HG02623 (cell line): ENCODE results near the gene ABLIM1.

Source experiments
- ATAC-seq: cut with Tn5 transposase; IDR thresholded peaks from one replicate; pipeline ENCODE4 v1.9.1; 2021; ENCODE audit warnings: moderate library complexity; ENCODE audit not compliant: unreplicated experiment

ABLIM1 gene

DNA sequence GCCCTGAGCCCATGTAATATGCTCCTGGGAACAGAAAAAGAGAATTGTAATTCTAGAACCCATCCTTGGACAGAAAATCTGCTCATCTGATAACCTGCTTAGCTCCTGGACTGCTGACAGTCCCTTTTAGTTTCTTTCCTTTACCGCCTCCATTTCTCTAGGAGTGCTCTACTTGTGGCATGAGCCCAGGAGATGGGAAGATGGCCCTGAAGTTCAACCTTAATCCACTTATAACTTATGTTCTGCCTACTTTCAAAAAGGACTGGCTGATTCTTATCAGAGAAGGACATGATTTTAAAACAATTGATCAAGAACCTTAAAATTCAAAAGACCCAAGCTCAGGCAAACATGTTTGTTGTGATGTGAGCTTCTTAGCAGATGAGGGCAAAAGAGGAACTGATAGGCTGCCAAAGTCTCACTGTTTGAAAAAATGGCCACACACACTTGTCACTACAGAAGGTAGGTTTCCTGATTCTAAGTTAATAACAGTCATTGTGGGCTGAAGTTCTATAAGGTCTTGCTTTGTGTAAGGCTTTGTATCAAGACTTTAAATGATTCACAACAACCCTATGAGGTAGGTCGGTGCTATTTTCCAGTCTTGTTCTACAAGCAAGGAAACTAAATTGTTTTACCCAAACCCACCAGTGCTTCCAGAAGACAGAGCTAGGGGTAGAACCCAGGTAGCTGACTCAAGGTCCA is 159.5 kb downstream of the ABLIM1 start:
- ATAC-seq, result peak; percentile 48

DNA sequence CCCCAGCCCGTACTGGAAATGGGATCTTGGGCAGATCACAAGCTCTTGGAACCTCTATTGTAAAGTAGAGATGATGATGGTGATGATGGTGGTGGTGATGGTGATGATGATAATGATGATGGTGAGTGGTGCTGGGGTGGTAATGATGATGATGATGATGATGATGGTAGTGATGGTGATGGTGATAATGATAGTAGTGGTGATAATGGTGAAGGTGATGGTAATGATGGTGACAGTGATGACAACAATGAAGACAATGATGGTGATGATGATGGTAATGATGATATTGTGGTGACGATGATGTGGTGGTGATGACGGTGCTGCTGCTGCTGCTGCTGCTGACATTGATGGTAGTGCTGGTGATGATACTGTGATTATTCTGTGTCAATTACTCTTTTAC is 162.8 kb downstream of the ABLIM1 start:
- ATAC-seq, result no peak

DNA sequence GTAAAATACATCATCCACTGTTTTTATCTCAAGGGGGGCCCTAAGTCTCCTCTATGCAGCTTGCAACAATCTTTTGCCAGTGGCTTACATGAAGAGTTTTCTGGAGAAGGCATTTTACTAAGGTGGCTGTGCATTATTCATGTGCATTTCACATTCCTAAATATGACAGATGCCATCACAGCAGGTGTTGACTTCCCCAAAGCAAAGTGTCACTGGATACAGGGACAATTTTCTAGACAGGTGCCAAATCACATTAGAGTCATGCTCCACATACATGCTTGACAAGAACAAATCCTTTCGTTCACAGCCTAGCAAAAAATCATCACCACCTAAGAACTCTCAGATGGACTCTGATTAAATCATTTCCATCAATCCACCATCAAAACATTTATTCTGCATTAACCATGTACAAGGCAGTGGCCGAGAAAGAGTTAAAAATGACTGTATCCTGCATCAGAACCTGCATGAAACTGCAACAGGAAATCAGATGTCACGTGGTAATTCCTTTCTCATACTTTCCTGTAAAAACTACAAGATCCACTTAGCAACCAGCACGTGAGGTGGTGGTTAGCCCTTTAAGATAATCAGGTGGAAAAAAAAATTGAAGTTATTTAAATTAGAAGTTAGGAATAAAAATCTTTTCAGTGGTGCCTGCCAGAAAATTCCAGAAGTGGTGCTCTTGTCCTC is 165.6 kb downstream of the ABLIM1 start:
- no peak for ATAC-seq

DNA sequence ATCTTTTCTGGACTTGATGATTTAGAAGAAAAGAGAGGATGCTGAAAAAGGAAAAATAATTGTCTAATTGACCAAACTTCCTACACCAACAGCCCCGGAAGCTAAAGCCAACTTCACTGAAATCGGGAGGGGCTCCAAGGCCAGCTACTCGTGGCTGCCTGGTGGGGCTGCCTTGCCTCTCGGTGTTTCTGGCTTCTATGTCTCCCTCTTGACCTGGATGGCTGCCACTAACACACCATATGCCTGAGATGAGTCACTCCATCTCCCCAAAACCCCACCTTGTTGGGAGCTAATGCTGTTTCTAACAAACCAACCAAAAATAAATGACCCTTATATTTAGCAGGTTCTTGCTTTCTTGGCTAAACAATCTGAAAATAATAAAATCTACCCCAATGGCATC is 166.1 kb downstream of the ABLIM1 start:
- ATAC-seq, result no peak

DNA sequence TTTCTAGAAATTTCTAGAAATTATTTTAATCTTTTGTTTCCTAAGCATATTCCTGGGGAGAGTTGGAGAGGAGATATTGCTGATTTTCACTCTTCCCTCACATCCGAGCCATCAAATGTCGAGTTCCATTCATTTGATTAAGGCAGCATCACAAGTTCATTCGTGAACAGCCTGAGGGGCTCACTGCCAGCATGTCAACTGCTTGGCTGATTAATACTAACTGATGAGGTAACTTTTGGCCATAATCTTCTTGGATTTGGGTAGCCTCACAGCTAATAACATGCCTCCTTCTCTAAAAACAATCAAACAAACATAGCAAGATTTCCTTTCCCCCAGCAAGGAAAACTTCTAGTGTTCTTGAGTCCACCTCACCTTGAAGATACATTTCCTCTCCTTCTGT is 166.7 kb downstream of the ABLIM1 start:
- ATAC-seq, result no peak

DNA sequence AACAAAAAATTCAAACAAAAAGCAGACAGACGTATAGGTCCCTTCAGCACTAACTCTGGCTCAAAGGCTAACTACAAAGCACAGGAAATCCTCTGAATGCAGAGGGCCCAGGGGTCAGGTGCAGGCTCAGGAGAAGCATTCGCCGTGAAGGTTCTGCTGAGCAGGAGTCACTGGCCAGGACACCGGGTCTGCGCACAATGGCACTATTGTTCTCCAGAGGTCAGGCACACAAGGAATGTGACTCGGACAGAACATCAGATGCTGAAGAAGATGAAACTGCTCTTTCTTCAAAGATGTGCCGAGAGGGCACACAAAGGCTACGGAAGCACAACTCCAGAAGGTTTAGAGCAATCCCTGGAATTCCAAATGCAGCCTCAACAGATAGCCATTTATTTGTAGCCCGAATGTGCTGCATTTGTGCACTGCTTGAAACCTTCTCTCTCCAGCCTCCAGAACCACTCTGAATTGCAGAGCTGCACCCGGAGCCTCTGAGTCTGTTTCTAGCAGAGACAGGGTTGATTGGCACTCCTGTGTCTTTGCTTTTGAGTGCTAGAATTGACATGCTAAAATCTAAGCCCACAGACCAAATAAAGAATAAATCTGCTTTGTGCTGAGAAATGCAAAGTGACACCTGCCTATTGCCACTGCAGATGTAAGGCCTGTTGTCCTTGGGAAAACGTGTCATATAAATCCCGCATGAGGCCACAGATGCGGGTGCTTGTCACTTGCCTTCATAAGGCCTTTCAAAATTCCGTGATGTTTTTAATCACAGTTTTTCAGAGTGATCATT is 168.4 kb downstream of the ABLIM1 start:
- ATAC-seq, result no peak

DNA sequence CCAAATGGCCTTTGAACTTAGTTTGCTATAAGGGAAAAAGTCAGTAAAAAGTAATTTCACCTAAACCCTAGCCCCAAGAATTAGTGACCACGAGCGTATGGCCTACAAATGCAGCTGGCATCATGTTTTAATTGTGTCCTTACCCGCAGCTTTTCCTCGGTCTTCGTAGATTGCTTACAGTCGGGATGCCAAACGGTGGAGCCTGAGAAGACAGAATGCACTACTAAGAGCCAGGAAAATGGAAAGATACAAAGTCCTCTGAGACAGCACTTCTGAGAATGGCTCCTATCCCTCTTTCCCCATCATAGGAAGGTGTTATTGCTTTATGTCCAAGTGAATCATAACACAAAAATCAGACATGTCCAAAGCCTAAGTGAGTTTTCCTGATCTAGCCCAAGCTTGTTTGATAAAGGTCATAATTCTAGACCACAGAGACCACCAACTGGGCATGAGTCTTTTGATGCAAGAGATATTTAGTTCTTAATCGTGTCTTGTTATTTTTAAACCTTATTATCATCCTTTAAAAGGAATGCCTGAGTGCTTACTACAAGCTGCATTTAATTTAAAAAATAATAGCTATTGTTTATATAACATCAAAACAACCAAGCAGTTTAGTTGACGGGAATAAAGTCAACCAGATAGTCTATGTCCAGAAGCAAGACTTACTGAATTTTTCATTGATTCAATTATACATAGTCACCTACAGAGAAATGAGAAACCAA is 170.1 kb downstream of the ABLIM1 start:
- no peak for ATAC-seq

DNA sequence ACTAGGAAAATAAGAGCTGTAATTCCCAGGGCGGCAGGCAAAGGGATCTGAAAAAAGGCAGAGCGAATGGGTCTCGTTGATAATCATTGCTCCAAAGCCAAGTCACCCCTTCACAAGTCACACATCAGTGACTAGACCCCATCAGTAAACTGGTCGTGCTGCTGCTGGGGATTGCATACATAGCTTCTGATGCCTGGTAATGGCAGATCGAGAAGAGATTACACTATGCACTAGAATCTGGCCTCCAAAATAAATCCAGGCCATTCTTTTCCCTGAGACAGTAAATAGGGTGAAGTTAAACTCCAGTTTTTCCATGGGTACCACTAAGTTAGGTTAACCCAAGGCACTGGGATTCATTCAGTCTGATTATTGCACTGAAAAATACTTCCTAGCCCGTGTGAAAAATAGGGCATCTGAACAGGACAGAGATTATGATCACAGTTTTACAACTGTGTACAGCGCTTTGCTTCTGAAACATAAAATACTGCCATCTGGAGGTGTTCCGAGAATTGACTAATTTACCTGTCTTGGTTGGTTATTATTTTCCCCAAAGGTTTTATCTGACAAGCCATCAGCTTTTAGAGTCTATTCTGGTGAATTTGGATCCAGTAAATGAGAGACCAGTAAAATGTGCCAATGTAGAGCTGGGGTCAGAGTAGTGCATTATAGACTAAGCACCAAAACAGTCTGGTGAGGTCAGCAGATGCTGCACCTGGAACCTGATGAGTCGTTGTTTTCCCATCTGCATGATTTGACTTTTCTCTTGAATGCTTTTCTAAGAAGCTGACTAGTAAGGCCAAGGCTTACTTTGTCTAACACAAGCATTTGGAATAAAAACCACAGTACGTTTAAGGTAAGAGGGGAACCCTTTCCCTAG is 170.9 kb downstream of the ABLIM1 start:
- no peak for ATAC-seq

DNA sequence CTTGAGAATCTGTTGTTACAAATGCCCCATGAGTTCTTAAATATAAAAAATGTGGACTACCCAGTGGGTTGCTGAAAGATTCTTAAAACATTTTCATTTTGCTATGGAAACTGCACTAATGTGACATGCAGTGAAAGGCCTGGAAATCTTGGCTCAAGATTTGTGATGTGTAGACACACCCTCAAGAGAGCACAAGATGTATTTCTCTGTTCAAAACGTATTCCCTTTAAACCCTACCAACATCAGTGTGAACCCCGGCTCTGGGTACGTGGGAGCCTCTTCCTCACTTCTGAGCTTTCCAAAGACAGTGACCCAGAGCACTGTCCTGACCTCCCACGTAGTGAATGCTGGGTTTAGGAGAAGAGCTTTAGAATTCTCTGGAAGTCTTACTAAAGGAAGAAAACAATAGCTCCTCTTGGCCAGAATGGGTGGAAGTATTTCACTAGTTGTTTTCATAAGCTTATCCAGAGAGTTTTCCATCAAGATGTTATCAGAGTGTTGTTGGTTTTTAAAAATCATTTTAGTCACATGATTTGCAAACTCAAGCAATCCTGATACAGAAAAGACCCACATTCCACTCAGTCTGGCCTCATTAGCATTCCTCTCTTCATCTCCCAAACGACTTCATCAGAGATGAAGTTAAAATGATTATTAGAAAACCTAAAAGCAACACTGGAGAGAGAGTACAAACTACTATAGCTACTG is 172.2 kb downstream of the ABLIM1 start:
- ATAC-seq, result no peak

DNA sequence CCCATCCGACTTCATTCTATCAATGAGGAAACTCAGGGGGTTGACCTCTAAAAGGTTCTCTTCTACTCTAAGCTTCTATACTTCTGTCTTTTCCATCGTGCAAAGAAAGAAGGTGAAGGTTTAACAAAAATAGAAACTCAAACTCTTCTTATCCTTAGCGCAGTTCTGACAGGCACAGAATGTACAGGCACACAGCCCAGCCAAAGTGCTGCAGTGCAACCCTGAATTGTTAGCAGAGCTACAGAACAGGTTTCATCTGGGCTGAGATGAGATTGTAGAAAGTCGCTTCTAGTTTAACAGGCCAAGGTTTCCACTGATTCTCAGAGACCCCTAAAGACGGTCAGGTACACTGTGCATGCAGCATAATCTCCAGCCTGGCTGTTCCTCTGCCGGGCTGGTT is 174.5 kb downstream of the ABLIM1 start:
- no peak for ATAC-seq

DNA sequence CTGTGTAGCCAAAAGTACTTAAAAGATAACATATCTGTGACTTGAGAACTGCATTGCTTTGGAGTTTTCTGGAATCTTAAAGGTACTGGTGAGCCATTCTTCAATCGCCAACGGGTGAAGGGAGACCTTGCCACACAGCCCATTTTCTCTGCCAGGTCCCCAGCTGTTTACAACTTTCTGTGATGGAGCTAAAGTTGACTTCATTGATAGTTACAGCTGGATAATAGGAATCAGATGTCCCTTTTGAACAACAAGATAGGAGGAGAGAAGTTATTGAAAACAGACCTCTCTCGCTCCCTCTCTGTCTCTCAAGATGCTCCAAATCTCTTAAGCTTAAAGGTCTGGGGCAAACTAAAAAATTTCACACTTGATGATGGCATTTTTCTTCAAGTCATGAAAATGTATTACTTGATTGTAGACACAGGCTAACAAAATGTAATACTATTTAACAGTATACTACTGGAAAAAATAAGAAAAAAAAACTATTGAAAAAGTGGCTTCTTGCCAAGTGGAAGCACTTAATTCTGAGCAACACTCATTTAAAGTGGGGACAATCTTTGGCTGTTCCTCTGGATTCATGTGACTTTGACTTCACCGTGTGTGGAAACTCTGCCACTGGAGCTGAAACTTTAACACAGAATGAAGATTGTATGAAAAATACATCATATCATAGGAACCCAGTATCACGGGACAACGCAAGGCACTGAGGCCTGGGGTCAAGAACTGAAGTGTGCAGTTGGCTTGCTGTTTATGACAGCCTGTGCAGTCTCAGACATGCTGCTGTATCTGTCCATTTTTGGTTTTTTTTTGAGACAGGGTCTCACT is 175.4 kb downstream of the ABLIM1 start:
- ATAC-seq, result no peak

DNA sequence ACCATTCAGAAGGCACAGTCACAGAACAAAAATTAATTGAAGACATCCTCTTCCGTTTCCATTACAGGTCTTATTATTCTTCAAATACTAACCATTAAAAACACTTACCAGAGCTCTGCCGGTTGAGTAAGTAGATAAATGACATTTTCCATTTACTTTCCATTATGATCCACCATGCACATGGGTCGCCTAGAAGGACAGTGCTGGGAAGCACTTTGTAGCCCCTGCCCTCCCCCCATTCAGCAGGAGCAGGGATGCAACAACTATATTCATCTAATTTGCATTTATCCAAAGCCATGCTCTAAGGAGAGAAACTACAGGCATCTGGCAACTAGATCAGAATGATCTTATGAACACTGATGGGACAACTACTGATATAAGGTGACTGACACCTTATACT is 177.0 kb downstream of the ABLIM1 start:
- no peak for ATAC-seq

DNA sequence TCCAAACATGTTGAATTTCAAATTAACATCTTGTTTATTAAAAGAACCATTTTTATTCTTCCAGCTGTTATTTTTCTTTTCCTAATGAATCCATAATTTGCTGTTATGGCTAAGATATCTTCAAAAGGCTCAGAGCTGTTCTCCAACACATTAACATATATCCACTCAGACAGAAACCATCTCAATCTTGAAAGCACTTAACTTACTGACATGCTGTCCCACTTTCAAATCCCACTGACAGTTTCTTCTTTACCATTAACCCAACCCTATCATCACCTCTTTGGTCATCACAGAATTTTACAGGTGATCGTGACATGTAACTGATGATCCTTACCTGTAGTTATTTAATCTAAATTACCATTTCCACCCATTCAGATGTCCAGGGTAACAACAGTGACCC is 178.2 kb downstream of the ABLIM1 start:
- ATAC-seq, result no peak

DNA sequence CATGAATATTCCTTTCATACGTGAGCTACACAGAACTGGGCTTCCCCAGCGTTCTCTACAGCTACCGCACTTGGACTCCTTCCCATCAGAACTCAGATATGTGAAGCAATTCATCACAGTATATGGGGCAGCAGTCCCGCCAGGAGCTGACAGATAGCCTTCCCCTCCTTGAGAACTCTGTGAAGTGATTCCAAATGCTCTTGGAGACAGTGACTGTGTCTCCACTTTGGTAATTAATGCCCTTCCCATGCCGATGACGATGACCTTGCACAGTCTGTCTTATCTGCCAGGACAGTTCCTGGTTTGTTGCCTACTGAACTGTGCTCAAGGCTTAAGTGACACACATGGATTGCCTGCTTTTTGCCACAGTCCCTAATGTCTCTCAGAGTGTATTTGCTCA is 178.8 kb downstream of the ABLIM1 start:
- no peak for ATAC-seq

DNA sequence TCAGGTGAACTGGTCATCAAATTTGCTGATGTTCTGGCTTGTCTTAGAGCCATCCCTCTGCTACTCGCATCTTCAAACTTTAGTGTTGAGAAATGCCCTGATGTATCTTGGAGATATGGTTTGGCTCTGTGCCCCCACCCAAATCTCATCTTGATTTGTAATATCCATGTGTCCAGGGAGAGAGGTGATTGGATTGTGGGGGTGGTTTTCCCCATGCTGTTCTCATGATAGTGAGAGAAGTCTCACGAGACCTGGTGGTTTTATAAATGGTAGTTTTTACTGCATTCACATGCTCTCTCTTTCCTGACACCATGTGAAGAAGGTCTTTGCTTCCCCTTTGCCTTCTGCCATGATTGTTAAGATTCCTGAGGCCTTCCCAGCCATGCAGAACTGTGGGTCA is 179.8 kb downstream of the ABLIM1 start:
- no peak for ATAC-seq

DNA sequence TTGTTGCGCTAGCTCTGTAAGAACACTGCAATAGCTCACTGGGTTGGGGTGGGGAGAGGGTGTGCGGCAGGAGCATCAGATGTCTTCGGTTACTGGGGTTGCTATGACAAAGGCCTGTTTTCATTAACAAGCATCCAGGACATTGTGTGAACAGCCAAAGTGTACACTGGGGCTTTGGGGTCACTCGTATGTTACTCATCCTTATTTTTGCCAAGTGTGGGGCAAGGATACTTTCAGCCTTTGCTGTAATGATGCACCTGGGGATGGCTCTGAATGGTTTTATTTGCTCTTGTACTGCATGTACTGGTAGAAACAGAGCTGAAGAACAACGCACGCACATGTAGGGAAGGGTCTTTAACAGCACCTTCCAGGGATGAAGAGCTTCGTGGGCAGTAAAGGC is 180.8 kb downstream of the ABLIM1 start:
- no peak for ATAC-seq

DNA sequence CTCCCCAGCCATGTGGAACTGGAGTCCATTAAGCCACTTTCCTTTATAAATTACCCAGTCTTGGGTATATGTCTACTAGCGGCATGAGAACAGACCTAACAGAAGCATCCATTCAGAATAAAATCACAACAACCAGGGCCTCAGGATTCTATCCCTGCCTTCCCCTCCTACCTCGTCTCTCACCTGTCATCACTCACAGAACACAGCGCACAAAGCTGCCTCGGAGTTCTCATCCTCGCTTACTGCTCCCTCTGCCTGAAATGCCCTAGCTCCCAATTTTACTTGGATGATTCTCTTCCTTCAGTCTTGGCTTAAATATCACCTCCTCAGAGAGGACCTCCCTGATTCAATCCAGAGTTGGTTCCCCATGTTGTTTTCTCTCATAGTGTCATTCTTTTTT is 183.1 kb downstream of the ABLIM1 start:
- no peak for ATAC-seq

DNA sequence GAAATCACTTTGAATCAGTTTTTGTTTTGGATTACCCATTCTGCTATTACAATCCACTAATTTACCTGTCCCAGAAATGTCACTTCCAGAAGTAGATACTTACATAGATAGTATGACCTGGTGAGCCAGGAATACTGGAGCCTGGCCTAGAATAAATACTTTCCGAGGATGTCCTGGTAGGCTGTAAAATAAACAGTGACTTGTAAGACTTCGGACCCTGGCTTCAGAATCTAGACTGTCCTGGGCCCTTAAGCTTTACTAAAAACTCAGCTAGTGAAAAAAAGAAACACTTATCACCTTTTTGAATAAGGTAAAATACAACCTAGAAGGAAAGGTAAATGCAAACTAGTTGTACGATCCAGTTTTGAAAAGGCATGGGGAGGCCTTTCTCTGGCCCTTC is 184.3 kb downstream of the ABLIM1 start:
- ATAC-seq, result no peak

DNA sequence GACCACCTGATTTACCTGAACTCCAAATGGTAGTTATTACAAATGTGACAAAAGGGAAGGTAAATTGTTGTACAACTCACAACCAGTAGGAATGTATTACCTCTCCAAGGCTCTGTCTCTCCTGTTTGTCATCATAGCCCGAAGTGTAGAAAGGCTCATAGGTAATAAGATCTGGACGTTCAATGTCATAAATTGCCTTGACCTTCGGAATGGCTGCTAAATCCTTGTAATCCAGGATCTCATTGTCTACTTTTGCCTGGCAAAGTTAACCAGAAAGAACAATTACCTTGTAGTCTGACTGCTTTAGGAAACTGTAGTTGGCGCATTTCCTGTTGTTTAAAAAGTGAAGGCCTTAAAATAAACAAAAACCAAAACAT is 185.2 kb downstream of the ABLIM1 start:
- no peak for ATAC-seq
